GM12872 (cell line): Measurements from ENCODE around the gene CHCHD1.
A peak's percentile ranks its signal among the peaks of the same experiment; 100 is the strongest.

Source experiments
- TF ChIP-seq, protein P1 (sequence below): IDR thresholded peaks from 3 replicates; pipeline ENCODE4 v1.5.1; 2011; ENCODE audit warnings: low read depth, mild to moderate bottlenecking, low read length, moderate library complexity; ENCODE audit not compliant: insufficient read depth

CHCHD1 gene

DNA sequence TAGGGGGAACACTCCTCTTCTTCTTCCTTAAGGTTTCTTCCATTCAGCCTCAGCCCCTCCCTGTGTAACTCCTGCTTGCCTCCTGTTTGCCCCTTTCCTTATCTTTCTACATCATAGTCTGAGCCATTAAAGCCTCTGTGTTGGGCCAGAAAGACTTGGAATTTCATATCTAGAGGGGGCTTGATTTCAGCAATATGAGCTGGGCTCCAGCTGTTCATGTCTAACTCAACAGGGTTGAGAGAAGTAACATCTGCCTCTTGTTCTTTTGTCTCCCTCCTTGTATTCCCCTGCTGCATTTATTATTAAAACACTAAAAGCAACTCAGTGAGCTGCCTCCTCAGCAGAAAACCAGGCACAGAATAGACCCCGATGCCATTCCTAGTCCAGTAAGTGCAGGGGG is 20.1 kb upstream of the CHCHD1 start:
- TF ChIP-seq, protein P1, sequence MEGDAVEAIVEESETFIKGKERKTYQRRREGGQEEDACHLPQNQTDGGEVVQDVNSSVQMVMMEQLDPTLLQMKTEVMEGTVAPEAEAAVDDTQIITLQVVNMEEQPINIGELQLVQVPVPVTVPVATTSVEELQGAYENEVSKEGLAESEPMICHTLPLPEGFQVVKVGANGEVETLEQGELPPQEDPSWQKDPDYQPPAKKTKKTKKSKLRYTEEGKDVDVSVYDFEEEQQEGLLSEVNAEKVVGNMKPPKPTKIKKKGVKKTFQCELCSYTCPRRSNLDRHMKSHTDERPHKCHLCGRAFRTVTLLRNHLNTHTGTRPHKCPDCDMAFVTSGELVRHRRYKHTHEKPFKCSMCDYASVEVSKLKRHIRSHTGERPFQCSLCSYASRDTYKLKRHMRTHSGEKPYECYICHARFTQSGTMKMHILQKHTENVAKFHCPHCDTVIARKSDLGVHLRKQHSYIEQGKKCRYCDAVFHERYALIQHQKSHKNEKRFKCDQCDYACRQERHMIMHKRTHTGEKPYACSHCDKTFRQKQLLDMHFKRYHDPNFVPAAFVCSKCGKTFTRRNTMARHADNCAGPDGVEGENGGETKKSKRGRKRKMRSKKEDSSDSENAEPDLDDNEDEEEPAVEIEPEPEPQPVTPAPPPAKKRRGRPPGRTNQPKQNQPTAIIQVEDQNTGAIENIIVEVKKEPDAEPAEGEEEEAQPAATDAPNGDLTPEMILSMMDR: no peak

DNA sequence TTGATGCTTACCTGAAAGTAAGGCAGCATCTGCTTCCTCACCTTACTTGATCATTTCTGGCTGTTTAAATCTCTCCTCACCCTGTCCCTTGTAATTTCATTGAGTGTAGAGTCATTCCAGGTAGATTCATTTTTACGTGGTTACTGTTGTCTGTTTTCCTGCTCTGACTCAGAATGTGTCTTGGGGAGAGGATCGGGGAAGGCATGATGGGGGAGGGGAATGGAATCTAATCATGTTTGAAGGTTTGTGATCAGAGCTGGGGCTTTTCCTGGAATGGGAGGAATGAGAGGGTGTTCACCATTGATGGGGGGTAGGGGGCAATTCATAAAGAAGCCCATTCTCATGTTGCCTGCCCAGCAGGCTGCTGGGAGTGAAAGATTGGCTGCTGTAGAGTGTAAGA is 18.9 kb upstream of the CHCHD1 start:
- TF ChIP-seq, protein P1: no peak

DNA sequence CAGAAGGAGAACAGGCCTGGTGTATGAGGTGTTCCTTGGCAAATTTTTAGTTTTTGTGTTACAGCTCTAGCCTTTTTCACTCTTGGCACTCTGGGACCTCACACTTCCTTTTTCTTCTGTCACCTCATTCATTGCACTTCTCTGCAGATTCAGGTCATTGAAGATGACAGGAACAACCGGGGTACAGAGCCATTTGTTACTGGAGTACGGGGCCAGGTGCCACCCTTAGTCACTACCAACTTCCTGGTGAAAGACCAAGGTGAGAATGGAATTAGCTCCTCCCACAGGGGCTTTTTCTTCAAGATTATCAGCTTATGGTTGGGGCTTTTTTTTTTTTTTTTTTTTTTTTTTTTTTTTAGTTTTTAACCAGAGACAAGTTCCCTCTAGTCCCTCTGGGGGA is 18.5 kb upstream of the CHCHD1 start:
- TF ChIP-seq, protein P1: no peak

GRCh38 chr10:73765066-73765465 is 16.8 kb upstream of the CHCHD1 start:
- TF ChIP-seq, protein P1: no peak

- TF ChIP-seq, protein P1: peak; percentile 70
Observed at GRCh38 chr10:73768881-73769280, 13.0 kb upstream of the CHCHD1 start.

GRCh38 chr10:73769396-73769795 is 12.5 kb upstream of the CHCHD1 start:
- TF ChIP-seq, protein P1: no peak

GRCh38 chr10:73771722-73772280 is 10.0 kb upstream of the CHCHD1 start:
- TF ChIP-seq, protein P1: peak; percentile 19; the same call in 1 of the 3 replicates
